Type B pancreatic cell (in vitro differentiated cells): Measurements from ENCODE around the gene CNIH3. TPM values are rescaled to one million over a fixed set of nuclear protein-coding genes. Genes with fewer than 3 reads are reported as not detected.

Experiments
- DNase-seq: peaks from one replicate; pipeline ENCODE4 v3.0.0; 2021; ENCODE audit warnings: mixed read lengths; ENCODE audit not compliant: unreplicated experiment; ENCODE audit errors: extremely low spot score
- H3K27ac Mint-ChIP-seq: 2 replicates; pipeline ENCODE4 v1.8.0; 2021; ENCODE audit warnings: mild to moderate bottlenecking, mixed read lengths
- H3K27me3 Mint-ChIP-seq: 2 replicates; pipeline ENCODE4 v1.8.0; 2021; ENCODE audit warnings: mixed read lengths
- H3K36me3 Mint-ChIP-seq: 2 replicates; pipeline ENCODE4 v1.8.0; 2021; ENCODE audit warnings: mixed read lengths
- H3K4me1 Mint-ChIP-seq: one replicate; pipeline ENCODE4 v1.8.0; 2021; ENCODE audit warnings: mixed read lengths; ENCODE audit not compliant: unreplicated experiment
- H3K4me3 Mint-ChIP-seq: 2 replicates; pipeline ENCODE4 v1.8.0; 2021; ENCODE audit warnings: mild to moderate bottlenecking, mixed read lengths
- H3K9me3 Mint-ChIP-seq: 2 replicates; pipeline ENCODE4 v1.8.0; 2021; ENCODE audit warnings: mixed read lengths
- total RNA-seq: library from RNA; stranded (reverse); gene quantifications from 2 replicates; pipeline ENCODE4 v1.2.1, GENCODE V29; 2021; ENCODE audit warnings: low replicate concordance
- TF ChIP-seq, protein P1 (sequence below): fragments of 200-600 bp; sonication (generic); conservative IDR thresholded peaks from 2 replicates; pipeline ENCODE4 v1.5.0; 2021; ENCODE audit warnings: antibody characterized with exemption, mild to moderate bottlenecking

CNIH3 gene
- total RNA-seq, 1 donor from 2014 or later, result 4.5 TPM

DNA sequence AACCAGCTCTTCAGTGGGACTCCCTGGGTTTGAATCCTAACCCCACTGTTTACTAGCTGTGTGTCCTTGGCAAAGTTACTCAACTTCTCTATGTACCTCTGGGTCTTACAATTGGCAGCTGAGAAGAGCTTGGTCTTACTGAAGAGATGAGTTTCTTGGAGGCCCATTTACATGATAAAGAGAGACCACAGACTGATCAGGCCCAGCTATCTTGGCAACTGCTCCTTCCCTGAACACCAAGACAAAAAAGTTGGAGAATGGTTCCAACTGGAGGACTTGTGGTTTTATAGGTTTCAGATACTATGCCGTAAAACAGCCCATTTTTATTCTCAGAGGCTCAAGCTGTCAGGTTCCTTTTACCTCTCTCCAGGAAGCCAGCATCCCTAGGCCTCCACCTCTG lies 24.8 kb upstream of the CNIH3 start:
- Mint-ChIP-seq H3K36me3 (no peaks in the 10 kb centered on the region), H3K27ac (no peak overlapping the region), H3K9me3 (no peaks in the 10 kb centered on the region), H3K27me3 (no peaks in the 10 kb centered on the region), H3K4me1 (peaks cover 5% of the 10 kb centered on the region), H3K4me3 (no peak overlapping the region)
- TF ChIP-seq, protein P1, sequence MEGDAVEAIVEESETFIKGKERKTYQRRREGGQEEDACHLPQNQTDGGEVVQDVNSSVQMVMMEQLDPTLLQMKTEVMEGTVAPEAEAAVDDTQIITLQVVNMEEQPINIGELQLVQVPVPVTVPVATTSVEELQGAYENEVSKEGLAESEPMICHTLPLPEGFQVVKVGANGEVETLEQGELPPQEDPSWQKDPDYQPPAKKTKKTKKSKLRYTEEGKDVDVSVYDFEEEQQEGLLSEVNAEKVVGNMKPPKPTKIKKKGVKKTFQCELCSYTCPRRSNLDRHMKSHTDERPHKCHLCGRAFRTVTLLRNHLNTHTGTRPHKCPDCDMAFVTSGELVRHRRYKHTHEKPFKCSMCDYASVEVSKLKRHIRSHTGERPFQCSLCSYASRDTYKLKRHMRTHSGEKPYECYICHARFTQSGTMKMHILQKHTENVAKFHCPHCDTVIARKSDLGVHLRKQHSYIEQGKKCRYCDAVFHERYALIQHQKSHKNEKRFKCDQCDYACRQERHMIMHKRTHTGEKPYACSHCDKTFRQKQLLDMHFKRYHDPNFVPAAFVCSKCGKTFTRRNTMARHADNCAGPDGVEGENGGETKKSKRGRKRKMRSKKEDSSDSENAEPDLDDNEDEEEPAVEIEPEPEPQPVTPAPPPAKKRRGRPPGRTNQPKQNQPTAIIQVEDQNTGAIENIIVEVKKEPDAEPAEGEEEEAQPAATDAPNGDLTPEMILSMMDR, result no peak
- no peak for DNase-seq

DNA sequence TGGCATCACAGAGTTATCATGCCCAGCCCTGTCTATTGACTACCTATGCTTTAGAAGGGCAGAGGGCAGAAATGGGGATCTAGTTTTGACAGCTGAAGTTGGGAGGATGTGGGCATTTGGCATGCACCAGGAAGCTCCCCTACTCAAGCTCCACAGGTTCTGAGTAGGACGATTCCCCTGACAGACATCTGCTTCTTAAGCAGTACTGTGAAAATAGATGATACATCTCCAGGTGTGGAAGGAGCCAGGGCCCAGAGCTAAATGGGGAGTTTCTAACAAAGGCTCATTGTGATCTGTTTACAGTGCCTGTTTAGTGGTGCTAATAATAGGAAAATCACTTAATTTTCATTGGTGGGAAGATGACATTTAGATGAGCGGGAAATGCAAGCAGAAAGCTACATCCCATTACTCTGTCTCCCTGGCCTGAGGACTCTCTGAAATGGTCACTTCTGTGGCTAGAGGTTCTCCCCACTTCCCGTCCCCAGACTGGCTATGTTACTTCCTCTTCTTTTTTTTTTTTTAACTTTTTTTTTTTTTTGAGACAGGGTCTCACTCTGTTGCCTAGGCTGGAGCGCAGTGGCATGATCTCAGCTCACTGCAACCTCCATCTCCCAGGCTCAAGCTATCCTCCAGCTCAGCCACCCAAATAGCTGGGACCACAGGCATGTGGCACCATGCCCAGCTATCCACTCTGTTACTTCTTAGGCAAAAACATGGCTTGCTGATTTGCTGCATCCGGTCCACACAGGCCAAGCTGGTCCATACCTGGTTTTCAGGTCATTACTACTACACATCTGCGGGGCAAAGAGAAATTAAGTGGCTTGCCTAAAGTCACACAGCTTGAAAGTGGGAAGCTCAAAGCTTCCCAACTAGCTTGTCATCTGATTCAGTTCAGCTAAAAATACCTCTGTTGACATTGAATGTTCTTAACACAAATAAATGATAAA lies 23.2 kb upstream of the CNIH3 start:
- no peak for DNase-seq
- TF ChIP-seq, protein P1, result no peak

DNA sequence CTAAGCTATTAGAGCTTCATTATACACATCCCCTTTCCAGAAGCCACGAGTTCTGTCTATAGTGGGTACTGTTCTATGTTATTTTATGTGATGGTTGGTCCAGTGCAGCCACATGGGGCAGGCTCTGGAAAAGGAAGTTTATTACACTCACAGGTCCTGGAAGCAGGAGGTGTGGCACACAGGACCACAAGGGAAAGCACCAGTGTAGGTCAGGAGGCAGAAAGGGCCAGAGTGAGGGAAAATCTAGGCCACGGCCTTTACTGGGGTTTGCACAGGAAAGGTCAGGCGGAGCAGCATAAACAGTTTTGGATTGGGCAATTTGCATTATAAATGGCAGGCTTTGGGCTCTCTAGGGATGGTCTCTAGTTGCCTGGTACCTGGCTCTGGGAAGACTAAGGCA lies 21.8 kb upstream of the CNIH3 start:
- no peak for DNase-seq

More for the DNA sequence above, 23.2 kb upstream of the CNIH3 start:
- H3K27me3 Mint-ChIP-seq, result no peaks in the 10 kb centered on the region
- no peak overlapping the region for H3K4me3 Mint-ChIP-seq
- peaks cover 5% of the 10 kb centered on the region for H3K4me1 Mint-ChIP-seq
- H3K36me3 Mint-ChIP-seq, result no peaks in the 10 kb centered on the region
- no peak overlapping the region for H3K27ac Mint-ChIP-seq
- no peaks in the 10 kb centered on the region for H3K9me3 Mint-ChIP-seq

DNA sequence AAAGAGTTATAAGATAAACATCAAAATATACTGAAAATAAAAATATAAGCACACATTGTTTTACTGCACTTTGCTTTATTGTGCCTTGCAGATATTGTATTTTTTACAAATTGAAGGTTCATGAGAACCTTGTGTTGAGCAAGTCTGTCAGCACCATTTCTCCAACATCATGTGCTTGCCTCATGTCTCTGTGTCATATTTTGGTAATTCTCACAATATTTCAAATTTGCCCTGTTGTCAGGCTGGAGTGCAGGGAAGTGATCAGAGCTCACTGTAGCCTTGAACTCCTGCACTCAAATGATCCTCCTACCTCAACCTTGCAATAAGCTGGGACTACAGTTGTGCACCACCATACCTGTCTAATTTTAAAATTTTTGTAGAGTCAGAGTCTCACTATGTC lies 21.3 kb upstream of the CNIH3 start:
- Mint-ChIP-seq H3K4me3 (no peak overlapping the region), H3K36me3 (no peaks in the 10 kb centered on the region), H3K27me3 (no peaks in the 10 kb centered on the region), H3K9me3 (no peaks in the 10 kb centered on the region), H3K27ac (no peak overlapping the region), H3K4me1 (no peaks in the 10 kb centered on the region)
- DNase-seq, result no peak
- TF ChIP-seq, protein P1, result no peak

More for the DNA sequence above, 21.8 kb upstream of the CNIH3 start:
- Mint-ChIP-seq H3K36me3 (no peaks in the 10 kb centered on the region), H3K4me1 (no peaks in the 10 kb centered on the region), H3K27ac (no peak overlapping the region), H3K9me3 (no peaks in the 10 kb centered on the region), H3K4me3 (no peak overlapping the region), H3K27me3 (no peaks in the 10 kb centered on the region)
- TF ChIP-seq, protein P1, result no peak

DNA sequence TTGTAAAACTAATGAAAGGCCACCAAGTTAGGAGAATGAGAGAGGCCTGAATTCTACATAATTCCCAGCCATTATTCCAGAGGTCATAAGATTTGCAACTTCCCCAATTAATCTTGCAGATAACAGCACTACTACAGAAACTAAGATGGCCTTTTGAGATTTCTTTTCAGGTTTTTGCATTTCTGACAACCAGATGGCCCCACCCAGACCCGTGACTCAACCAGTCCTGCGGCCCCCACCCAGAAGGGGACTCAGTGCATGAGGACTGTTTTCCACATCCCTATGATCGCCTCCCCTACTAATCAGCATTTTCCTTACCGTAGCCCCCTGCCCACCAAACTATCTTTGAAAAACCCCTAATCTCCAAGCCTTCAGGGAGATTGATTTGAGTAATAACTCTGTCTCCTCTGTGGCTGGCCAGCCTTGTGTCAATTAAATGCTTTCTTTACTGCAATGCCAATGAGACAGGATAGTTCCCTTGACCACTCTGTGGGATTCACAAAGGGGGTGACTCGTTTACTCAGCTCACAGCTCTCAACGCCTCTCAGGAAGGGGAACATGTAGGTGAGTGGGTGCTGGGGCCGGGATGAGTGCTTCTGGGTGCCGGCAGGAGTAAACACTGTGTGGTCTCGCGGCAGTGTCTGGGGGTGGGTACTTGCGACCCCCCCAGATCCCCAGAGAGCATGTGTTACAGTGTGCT lies 10.5 kb upstream of the CNIH3 start:
- no peak for DNase-seq
- H3K4me1 Mint-ChIP-seq, result no peaks in the 10 kb centered on the region
- TF ChIP-seq, protein P1, result no peak
- H3K9me3 Mint-ChIP-seq, result peaks cover 9% of the 10 kb centered on the region
- H3K27ac Mint-ChIP-seq, result no peak overlapping the region
- peaks cover 8% of the 10 kb centered on the region for H3K27me3 Mint-ChIP-seq
- H3K4me3 Mint-ChIP-seq, result no peak overlapping the region
- no peaks in the 10 kb centered on the region for H3K36me3 Mint-ChIP-seq
